Medulla oblongata (tissue), 1 donor: Measurements from ENCODE around the gene AKT3.
"Not testable (repeated sequence)": the region's sequence is repeated elsewhere in the genome, so short reads cannot be mapped to it uniquely, and the experiment has no call there.

Experiments
- DNase-seq: peaks from one replicate; pipeline ENCODE4 v3.0.0-alpha.2; 2015; ENCODE audit errors: extremely low spot score

The AKT3 gene

DNA sequence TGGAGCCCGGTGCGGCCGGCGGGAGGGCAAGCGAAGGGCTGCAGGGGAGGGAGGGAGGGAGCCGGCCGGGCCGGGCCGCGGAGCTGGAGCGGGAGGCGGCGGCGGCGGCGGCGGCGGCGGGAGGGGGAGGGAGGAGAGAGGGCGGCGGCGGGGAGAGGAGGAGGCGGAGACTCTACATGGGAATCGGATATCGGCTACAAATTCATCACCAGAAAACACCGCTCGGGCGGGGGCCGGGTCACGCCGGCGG, at the start of gene AKT3:
AKT3 (minus strand) TSS at position 42 of the 250 bp plus-strand sequence. CDS start 7,073 bp downstream, outside the sequence.
- DNase-seq: peak; percentile 68

DNA sequence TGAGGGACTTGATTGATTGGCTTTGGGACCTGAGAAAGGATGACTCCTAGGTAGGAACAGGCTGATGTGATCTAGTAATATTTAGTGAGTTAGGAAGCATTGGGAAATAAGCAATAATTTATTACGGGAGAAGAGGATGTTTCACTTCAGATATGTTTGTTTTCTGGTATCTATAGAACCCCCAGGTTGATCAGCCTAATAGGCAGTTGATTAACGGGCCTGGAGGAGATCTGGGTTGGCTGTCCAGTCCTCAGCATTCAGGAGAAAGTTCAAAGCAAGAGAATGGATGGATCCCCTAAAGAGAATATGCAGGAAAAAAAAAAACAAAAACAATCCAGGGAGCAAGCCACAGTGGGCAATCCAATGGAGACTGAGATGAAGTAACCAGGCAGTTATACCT, 48.2 kb upstream of the AKT3 start:
- no peak for DNase-seq

DNA sequence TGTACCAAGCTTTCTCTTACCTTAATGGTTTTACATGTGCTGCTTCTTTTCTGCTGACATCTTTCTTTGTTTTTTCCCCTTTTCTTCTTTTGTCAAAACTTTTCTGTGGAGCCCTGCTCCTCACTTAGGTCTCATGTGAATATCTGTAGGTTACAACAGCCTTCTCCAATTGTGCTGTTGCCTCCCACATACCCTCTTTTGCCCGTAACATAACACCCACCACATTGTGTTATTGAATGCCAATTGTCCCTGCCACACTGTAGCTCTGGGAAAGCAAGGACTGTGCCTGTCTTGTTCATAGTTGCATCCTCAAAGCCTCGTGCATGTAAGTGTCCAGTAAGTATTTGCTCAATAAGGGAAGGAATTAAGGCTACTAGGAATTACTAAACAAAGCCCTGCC, 46.3 kb upstream of the AKT3 start:
- DNase-seq: no peak

DNA sequence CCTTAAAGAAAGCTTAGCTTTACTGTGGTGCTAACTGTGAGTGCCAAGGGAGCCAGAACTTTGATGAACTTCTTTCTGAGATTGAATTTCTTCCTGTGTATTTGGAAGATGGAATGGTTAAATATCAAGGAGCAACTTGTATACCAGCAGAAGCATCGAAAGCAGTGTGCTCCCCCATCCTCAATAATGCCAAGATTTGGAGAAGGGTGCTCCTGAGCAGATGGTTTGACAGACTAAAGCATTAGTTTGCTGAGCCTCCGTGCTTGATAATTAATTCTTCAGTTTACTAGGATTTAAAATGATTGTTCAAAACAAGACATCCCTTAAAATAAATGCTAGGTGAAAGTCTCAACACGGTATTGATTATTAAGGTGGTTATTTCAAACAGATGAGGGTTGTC, 42.4 kb upstream of the AKT3 start:
- DNase-seq: no peak

DNA sequence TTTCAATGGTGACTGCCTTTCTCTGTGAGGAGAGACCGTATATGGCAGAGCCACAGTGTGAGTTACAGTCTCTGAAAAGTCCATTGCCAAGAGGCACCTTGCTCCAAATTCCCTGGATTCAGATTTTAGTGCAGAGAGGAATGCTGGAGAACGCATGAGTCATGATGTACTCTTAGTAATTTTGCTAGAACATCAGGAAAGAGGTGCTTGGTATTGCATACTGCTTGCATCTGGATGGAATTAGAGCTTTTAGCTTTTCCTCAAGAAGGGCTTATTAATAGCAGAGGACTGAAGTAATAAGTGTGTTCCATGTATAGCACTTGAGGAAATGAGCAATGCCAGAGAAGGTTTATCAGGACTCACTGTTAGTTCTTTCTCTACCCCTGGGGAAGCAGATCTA, 40.5 kb upstream of the AKT3 start:
- no peak for DNase-seq

DNA sequence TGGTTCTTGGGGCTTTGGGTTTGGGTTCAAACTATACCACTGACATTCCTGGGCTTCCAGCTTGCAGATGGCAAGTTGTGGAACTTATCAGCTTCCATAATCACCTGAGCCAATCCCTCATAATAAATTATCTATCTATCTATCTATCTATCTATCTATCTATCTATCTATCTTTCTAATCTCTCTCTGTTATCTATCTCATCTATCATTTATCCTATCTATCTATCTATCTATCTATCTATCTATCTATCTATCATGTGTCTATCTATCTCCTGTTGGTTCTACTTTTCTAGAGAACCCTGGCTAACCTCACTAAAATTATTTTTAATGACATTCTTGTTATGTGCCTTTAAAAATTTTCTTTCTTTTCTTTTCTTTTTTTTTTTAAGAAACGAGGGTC, 35.8 kb upstream of the AKT3 start:
- no peak for DNase-seq

DNA sequence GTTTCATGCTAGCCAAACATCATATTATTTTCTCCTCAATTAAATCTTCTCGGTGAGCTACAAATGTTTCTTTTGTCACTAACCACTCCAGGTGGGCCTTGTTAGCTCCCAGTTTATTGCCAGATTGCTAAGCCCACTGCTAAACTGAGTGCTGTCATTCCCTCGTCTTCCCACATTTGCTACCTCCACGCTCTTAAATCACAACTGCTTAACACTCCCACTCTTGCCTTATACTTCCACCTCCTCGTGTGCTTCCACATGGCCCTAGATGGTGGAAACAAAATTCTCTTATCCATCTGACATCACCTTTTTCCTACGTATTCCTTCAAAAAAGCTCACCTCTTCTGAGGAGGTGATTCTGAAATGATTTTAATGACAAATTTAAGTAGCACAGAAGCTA, 34.6 kb upstream of the AKT3 start:
- no peak for DNase-seq

DNA sequence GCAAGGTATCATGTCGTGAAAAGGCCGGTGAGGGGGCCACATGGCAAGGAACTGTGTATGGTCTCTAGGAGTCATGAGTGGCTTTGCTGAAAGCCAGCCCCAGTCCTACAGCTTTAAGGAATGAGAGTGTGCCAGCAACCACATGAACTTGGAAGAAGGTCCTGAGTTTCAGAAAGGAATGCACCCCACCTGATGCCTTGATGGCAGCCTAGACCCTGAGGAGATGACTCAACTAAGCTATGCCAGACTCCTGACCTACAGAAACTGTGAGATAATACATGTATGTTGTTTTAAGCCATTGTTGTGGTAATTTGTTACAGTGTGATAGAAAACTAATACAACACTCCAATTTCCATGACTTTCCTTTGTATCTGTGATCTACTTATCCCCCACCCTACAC, 33.5 kb upstream of the AKT3 start:
- DNase-seq: no peak

DNA sequence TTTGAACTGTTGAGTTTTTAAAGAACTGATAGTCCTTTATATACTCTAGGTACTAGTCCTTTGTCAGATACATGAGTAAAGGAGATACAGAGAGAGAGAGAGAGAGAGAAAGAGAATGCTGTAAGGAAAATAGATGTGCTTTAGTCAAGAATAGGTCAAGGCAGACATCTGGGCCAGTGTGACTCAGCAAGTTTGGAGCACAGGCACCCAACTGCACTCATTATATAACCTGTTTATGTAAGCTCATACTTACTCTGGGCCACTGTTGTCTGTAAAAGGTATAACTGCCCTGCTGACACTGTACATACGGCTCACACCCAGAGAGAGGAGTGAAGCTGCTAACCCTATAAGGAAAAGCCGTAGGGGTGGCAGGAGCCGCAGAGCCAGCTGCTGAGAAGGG, 32.2 kb upstream of the AKT3 start:
- no peak for DNase-seq

DNA sequence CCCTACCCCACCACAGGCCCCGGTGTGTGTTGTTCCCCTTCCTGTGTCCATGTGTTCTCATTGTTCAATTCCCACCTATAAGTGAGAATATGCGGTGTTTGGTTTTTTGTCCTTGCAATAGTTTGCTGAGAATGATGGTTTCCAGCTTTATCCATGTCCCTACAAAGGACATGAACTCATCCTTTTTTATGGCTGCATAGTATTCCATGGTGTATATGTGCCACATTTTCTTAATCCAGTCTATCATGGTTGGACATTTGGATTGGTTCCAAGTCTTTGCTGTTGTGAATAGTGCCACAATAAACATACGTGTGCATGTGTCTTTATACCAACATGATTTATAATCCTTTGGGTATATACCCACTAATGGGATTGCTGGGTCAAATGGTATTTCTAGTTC, 27.0 kb upstream of the AKT3 start:
- not testable (repeated sequence) for DNase-seq

DNA sequence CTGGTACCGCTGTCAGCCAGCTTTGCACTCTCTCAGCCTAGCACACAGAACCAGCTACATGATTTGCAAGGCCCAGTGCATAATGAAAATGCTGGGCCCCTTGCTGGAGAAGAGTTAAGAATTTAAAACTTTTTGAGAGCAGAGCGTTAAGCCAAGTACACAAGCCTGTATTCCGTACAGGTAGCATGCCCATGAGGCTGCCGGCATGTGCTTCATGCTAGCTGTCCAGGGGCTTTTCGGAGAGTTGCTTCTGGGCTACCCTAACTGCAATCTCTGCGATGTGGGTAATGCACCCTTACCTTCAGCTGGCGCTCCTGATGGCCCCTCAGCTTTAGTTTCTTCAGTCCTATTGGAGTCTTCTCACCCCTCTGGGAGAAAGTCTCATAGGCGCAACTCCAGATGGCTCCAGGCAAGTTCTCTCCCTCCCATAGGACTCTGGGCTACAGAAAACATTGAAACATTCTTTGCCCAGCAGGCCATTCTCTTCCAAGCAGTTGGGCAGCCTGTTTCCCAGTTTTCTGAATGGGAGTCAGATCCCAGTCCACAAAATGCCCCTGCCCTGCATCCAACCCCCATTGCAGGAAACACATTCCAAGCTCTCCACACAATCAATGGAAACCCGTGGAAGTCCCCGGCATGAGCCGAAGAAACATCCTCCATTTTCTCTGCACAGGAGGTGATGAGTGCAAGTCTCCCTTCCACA, 5.7 kb upstream of the AKT3 start:
- DNase-seq: peak; percentile 34

DNA sequence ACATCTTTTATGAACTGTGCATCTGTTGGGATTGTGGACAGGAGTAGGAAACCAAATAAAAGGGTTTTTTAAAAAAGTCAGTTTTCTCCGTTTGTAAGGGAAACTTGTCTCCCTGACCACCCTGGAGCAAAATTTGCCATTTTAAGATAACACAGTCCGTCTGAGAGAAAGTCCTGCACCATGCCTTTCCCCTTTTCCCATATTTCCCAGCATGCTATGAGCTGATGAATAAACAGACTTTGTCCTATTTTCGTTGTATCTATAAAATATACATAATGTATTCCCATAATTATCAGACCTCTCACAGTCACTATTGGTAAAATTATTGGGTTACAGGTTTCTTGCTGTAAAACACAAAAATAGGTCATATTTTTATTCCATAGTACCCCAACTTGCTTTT, 1.7 kb upstream of the AKT3 start:
- DNase-seq: no peak

DNA sequence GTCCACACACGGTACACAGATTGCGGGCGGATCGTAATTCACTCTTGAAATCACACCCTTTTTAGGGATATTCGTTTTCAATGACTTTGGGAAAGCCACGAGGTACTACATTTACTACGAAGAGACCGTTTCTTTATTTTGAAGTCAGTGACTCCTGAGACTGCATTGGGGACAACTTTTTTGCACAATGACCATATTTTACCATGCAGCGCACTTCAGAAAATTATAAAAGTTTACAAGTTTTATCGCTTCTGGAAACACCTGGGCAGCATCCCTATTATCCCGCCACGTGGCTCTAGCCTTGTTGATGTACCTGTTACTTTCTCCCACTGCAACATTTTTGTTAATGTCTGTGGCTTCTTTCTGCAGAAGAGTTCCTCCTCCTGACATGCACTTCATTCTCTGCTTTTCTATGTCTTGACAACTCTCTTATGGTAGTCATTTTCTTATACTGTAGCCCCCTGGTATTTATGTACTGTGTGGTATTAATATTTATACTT, 1.3 kb upstream of the AKT3 start:
- no peak for DNase-seq

DNA sequence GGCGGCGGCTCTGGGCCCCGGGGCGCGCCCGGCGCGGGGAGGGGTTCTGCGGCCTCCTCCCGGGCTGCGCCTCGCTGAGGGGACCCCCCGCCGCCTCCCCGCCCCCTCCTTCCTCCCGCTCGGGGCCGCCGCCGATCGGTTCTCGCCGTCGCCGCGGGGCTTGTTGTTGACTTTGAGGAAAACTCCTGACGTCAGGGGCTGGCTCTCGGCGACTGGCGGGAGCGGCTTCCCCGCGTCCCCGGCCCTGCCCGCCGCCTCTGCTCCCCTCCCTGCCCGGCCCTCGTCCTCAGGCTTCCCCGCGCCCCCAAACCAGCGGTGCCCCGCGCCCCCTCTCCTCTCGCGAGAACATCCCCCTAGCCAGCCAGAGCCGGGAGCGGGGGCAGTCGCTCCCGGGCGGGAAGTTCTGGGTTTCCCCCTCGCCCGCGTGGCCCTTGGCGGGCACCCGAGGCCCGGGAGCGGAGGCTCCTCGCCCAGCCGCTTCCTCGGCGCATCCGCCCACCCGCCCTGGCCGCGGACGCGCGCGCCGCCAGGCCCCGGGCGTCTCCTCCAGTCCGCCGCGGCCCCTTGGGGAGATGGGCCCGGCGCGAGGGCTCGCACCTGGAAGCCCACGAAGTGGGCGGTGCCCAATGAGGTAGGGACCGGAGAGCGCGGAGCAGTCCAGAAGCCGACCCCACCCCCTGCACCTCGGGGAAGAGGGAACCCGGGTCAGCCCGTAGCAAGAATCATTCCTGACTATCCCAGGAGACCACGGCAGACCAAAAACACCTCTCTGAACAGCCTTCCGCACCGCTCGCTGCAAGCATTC, 611 bp upstream of the AKT3 start:
- peak; percentile 61 for DNase-seq

DNA sequence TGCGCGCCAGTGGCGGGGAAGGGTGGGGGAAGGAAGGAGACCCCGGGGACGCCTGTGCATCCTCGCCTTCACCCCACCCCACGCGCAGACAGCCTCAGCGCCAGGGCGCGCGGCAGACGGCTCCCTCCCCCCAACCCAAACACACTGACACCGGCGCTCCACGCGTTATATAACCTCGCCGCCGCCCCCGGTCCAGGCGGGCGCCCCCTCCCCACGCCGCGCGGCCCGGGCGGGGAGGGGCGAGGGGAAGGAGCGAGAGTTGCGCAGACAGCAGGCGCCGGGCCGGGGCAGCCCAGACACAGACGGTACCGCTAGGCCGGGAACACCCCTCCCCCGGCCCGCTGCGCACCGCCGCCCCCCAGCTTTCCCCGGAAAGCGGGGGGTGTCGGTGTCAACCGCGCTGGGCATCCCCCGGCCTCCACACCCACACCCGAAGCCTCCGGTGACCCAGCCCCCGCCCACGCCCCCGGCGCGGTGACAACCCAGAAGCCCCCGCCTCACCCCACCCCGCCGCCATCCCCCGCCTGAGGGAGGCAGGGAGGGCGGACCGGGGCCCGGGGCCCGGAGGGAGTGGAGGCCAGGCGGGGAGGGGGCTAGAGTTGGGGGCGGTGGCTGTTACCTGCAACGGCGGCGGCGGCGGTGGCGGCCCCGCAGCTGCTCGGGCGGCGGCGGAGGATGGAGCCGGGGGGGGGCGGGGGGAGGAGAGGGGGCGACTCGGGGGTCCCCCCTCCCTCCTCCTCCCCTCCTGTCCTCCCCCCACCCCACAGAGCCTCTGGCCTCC, 432 bp downstream of the AKT3 start:
- peak; percentile 66 for DNase-seq

DNA sequence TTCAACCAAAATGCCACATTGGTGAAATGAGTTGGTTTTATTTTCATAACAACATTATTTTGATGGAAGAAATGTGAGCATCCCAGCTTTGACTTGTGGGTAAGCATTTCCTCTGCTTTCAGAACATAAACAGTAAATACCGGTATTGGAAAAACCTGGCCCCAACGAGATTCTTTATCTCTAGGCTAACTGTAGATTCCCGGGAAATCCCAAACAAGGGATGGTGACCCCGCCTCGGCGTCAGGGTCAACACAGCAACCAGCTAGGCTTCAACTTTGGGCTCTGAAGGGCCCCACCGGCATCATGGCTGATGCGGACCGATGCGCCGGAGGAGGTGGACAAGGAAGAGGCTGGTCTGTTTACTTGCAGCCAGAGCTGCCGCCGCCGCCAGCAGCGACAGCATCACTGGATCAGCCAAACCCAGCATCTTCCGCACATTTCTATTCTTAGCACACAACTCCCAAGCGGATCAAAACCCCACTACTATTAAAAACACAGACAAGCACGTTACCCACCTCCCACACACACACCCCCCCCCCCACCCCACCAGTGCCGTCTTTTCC, 1.1 kb downstream of the AKT3 start:
- DNase-seq: peak; percentile 75

DNA sequence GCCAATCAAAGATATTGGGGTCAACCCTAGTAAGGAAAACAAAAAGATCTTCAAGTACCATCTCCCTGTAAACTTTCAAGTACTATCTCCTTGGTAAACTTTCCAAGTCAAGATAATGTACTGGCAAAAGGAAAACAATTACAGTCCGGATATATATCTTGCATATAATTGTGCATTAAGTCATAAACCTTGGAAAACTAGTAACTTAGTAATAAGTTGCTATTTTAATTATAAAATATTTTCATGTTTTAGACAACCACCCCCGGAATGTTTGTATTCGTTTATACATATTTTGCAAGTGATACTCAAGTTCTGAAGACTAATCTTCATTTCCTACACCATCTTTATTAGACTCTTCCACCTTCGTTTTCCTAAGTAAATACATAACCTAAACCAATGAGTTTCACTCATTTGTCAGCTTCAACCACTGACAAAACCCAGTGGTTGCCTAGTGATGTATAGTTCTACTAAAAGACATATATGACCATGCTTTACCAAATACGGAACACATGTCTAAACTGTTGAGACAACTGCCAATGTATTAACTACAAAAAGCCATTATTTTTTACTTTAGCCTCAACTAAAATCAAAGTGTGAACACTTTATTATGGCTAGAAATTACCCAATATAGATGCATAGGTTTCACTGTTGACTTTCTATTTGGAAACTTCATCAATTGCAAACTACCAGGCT, 1.7 kb downstream of the AKT3 start:
- DNase-seq: peak; percentile 21

DNA sequence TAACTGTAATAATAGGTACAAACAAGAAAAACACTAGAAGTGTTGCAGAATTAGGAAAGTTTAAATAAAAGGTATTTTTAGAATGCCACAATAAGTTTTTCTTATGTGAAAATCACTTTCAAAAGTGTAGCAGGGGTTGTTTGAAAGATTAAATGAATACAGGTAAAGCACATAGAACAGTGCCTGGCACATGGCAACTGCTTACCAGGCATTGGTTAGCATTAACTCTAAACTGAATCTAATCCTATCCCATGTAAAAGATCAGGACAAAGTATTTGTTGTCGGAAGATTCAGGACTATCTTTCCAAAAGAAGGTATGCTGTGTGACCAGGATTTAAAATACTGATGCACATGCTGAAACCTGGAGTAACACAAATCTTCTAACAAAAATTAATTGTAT, 3.3 kb downstream of the AKT3 start:
- no peak for DNase-seq

DNA sequence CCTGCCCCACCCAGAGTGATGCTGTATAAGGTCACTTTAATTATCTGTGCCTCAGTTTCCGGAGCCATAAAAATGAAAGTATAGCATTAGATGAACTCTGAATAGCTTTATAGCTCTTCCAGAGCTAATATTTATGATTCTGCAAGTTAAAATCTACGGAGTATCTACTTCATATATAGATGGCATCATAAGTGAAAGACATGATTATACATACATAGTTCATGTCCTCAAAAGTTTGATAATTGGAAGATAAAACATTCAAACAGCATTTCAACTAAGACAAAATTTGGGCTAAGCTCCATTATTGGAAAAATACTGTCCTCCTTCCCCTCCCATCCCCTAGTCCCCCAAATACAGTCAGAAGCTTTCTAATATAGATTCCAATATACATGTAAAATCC, 4.2 kb downstream of the AKT3 start:
- no peak for DNase-seq

DNA sequence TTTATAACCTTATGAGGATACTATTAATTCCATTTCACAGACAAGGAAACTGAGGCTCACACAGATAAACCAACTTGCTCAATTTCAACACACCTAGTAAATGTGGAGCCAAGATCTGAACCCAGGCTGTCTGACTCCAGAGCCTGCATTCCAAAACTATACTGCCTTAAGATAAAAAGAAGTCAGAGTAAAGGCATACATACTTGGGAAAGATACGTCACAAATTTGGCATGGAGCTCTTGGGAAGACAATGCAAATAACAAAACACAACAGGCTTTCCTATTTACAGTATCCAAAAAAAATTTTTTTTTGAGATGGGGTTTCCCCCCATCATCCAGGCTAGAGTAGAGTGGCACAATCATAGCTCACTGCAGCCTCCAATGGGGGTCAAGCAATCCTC, 5.9 kb downstream of the AKT3 start:
- no peak for DNase-seq

DNA sequence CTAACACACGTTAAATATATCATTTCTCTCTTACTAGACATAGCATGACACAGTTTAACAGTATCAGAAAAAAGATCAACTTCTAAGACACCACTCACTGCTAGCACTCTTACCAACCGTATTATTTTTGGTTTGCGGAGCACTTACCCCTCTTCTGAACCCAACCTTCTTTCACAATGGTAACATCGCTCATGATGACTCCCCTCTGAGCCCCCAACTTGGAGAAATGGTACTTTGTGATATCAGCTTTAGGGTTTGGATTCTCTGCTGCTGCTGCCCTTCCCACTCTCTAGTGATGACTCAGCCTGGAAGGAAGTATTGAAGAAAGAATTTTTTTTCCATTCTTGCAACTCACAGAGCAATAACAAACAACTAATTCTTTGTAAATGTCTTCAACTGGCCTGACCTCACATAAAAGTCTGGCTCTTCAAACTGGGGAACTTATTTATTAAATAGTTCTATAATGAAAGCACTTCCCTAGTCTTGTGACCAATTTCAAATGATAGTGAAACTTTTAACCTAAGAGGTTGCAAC, 7.0 kb downstream of the AKT3 start:
- peak; percentile 19 for DNase-seq

DNA sequence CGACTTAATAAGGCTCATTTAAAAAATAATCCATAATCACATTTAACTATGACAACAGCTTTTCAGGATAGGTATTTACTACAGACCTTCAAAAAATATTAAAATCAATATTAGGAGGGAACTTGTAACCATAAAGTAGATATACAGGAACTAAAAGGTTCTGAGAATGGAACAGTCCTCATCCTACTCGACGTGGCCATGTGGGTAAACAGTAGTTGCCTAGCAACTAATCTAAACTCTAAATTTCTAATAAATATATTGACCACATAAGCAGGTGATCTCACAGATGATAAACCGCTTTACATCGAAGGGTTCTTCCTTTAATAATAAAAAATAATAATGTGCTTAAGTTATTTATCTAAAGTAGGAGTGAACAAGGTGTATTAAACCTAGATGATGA, 7.9 kb downstream of the AKT3 start:
- no peak for DNase-seq
